ENCODE measurements around the gene OBP2B.
"Not testable (repeated sequence)": the region's sequence is repeated elsewhere in the genome, so short reads cannot be mapped to it uniquely, and the experiment has no call there.

The OBP2B gene

GRCh38 chr9:133210609-133211008 lies 1.6 kb upstream of the OBP2B start:
- H3K9me3 ChIP-seq (ENCODE audit: low read length): no peaks in the 10 kb centered on the region

GRCh38 chr9:133210202-133210532 lies 1.1 kb upstream of the OBP2B start:
- no peaks in the 10 kb centered on the region for H3K9me3 ChIP-seq (ENCODE audit: low read length)
- no peaks in the 10 kb centered on the region for H3K4me1 ChIP-seq (ENCODE audit: insufficient read depth, low read length)
- H3K36me3 ChIP-seq (ENCODE audit: insufficient read depth, low read length): no peaks in the 10 kb centered on the region
- H3K27me3 ChIP-seq (ENCODE audit: control insufficient read depth in 1 of 2, insufficient read depth in 2 of 2, low read length in 2 of 2): peaks cover 0 to 8% of the 10 kb centered on the region in 2 donors
- H3K27ac ChIP-seq (ENCODE audit: low read depth, low read length): no peak overlapping the region
- H3K9ac ChIP-seq (ENCODE audit: low read length): no peak overlapping the region
- H3K4me3 ChIP-seq (ENCODE audit: low read depth in 1 of 2, low read length in 2 of 2): no peak overlapping the region

More at GRCh38 chr9:133210609-133211008, 1.6 kb upstream of the OBP2B start:
- peaks cover 0 to 8% of the 10 kb centered on the region in 2 donors for H3K27me3 ChIP-seq (ENCODE audit: control insufficient read depth in 1 of 2, insufficient read depth in 2 of 2, low read length in 2 of 2)
- no peaks in the 10 kb centered on the region for H3K36me3 ChIP-seq (ENCODE audit: insufficient read depth, low read length)
- no peak overlapping the region for H3K9ac ChIP-seq (ENCODE audit: low read length)
- no peak overlapping the region for H3K4me3 ChIP-seq (ENCODE audit: low read depth in 1 of 2, low read length in 2 of 2)
- H3K27ac ChIP-seq (ENCODE audit: low read depth, low read length): no peak overlapping the region
- H3K4me1 ChIP-seq (ENCODE audit: insufficient read depth, low read length): no peaks in the 10 kb centered on the region

GRCh38 chr9:133209327-133210201 lies 514 bp upstream of the OBP2B start:
- not testable (repeated sequence) for H3K4me1 ChIP-seq (ENCODE audit: insufficient read depth, low read length); H3K36me3 ChIP-seq (ENCODE audit: insufficient read depth, low read length); H3K9me3 ChIP-seq (ENCODE audit: low read length); H3K4me3 ChIP-seq (ENCODE audit: low read depth in 1 of 2, low read length in 2 of 2); H3K9ac ChIP-seq (ENCODE audit: low read length); H3K27me3 ChIP-seq (ENCODE audit: control insufficient read depth in 1 of 2, insufficient read depth in 2 of 2, low read length in 2 of 2); H3K27ac ChIP-seq (ENCODE audit: low read depth, low read length)

- H3K9ac ChIP-seq (ENCODE audit: low read length); H3K4me1 ChIP-seq (ENCODE audit: insufficient read depth, low read length); H3K9me3 ChIP-seq (ENCODE audit: low read length); H3K36me3 ChIP-seq (ENCODE audit: insufficient read depth, low read length); H3K4me3 ChIP-seq (ENCODE audit: low read depth in 1 of 2, low read length in 2 of 2); H3K27me3 ChIP-seq (ENCODE audit: control insufficient read depth in 1 of 2, insufficient read depth in 2 of 2, low read length in 2 of 2); H3K27ac ChIP-seq (ENCODE audit: low read depth, low read length): not testable (repeated sequence)
These were observed 725 bp downstream of the OBP2B start for GRCh38 chr9:133208171-133208879.

- Histone ChIP-seq H3K4me1 (ENCODE audit: insufficient read depth, low read length) (no peaks in the 10 kb centered on the region), H3K9me3 (ENCODE audit: low read length) (no peaks in the 10 kb centered on the region), H3K27me3 (ENCODE audit: control insufficient read depth in 1 of 2, insufficient read depth in 2 of 2, low read length in 2 of 2) (peaks cover 0 to 8% of the 10 kb centered on the region in 2 donors), H3K27ac (ENCODE audit: low read depth, low read length) (no peak overlapping the region), H3K36me3 (ENCODE audit: insufficient read depth, low read length) (no peaks in the 10 kb centered on the region), H3K4me3 (ENCODE audit: low read depth in 1 of 2, low read length in 2 of 2) (no peak overlapping the region), H3K9ac (ENCODE audit: low read length) (no peak overlapping the region)
These were observed 1.4 kb downstream of the OBP2B start for GRCh38 chr9:133207540-133208170.

GRCh38 chr9:133207021-133207531 lies 2.0 kb downstream of the OBP2B start:
- Histone ChIP-seq H3K4me1 (ENCODE audit: insufficient read depth, low read length) (no peaks in the 10 kb centered on the region), H3K9me3 (ENCODE audit: low read length) (no peaks in the 10 kb centered on the region), H3K27me3 (ENCODE audit: control insufficient read depth in 1 of 2, insufficient read depth in 2 of 2, low read length in 2 of 2) (peaks cover 0 to 8% of the 10 kb centered on the region in 2 donors), H3K36me3 (ENCODE audit: insufficient read depth, low read length) (no peaks in the 10 kb centered on the region), H3K4me3 (ENCODE audit: low read depth in 1 of 2, low read length in 2 of 2) (no peak overlapping the region), H3K9ac (ENCODE audit: low read length) (no peak overlapping the region), H3K27ac (ENCODE audit: low read depth, low read length) (no peak overlapping the region)

- H3K27ac ChIP-seq (ENCODE audit: low read depth, low read length): no peak overlapping the region
- peaks cover 0 to 8% of the 10 kb centered on the region in 2 donors for H3K27me3 ChIP-seq (ENCODE audit: control insufficient read depth in 1 of 2, insufficient read depth in 2 of 2, low read length in 2 of 2)
- no peaks in the 10 kb centered on the region for H3K9me3 ChIP-seq (ENCODE audit: low read length)
- H3K4me1 ChIP-seq (ENCODE audit: insufficient read depth, low read length): no peaks in the 10 kb centered on the region
- no peak overlapping the region for H3K9ac ChIP-seq (ENCODE audit: low read length)
- no peak overlapping the region for H3K4me3 ChIP-seq (ENCODE audit: low read depth in 1 of 2, low read length in 2 of 2)
- no peaks in the 10 kb centered on the region for H3K36me3 ChIP-seq (ENCODE audit: insufficient read depth, low read length)
These were observed 2.8 kb downstream of the OBP2B start for GRCh38 chr9:133205996-133206931.

GRCh38 chr9:133205481-133205887 lies 3.6 kb downstream of the OBP2B start:
- H3K36me3 ChIP-seq (ENCODE audit: insufficient read depth, low read length); H3K4me3 ChIP-seq (ENCODE audit: low read depth in 1 of 2, low read length in 2 of 2); H3K27ac ChIP-seq (ENCODE audit: low read depth, low read length); H3K9me3 ChIP-seq (ENCODE audit: low read length); H3K27me3 ChIP-seq (ENCODE audit: control insufficient read depth in 1 of 2, insufficient read depth in 2 of 2, low read length in 2 of 2); H3K4me1 ChIP-seq (ENCODE audit: insufficient read depth, low read length); H3K9ac ChIP-seq (ENCODE audit: low read length): not testable (repeated sequence)

- Histone ChIP-seq H3K9me3 (ENCODE audit: low read length) (no peaks in the 10 kb centered on the region), H3K9ac (ENCODE audit: low read length) (no peak overlapping the region), H3K36me3 (ENCODE audit: insufficient read depth, low read length) (no peaks in the 10 kb centered on the region), H3K27me3 (ENCODE audit: control insufficient read depth in 1 of 2, insufficient read depth in 2 of 2, low read length in 2 of 2) (peaks cover 0 to 2% of the 10 kb centered on the region in 2 donors), H3K4me1 (ENCODE audit: insufficient read depth, low read length) (no peaks in the 10 kb centered on the region), H3K4me3 (ENCODE audit: low read depth in 1 of 2, low read length in 2 of 2) (no peak overlapping the region), H3K27ac (ENCODE audit: low read depth, low read length) (no peak overlapping the region)
These were observed 4.1 kb downstream of the OBP2B start for GRCh38 chr9:133204993-133205336.

- Histone ChIP-seq H3K9ac (ENCODE audit: low read length) (no peak overlapping the region), H3K27me3 (ENCODE audit: control insufficient read depth in 1 of 2, insufficient read depth in 2 of 2, low read length in 2 of 2) (no peaks in the 10 kb centered on the region), H3K36me3 (ENCODE audit: insufficient read depth, low read length) (no peaks in the 10 kb centered on the region), H3K4me3 (ENCODE audit: low read depth in 1 of 2, low read length in 2 of 2) (no peak overlapping the region), H3K27ac (ENCODE audit: low read depth, low read length) (no peak overlapping the region), H3K9me3 (ENCODE audit: low read length) (no peaks in the 10 kb centered on the region), H3K4me1 (ENCODE audit: insufficient read depth, low read length) (no peaks in the 10 kb centered on the region)
These were observed 4.6 kb downstream of the OBP2B start for GRCh38 chr9:133204335-133204992.
